GM12873 (cell line): ENCODE measurements around the gene NXPH4.

Source experiments
- TF ChIP-seq, protein P1 (sequence below): IDR thresholded peaks from 2 replicates; pipeline ENCODE4 v1.5.1; 2012; ENCODE audit warnings: low read depth, mild to moderate bottlenecking, moderate library complexity, low read length, control low read depth; ENCODE audit not compliant: insufficient read depth; ENCODE audit errors: missing control alignments

The NXPH4 gene

DNA sequence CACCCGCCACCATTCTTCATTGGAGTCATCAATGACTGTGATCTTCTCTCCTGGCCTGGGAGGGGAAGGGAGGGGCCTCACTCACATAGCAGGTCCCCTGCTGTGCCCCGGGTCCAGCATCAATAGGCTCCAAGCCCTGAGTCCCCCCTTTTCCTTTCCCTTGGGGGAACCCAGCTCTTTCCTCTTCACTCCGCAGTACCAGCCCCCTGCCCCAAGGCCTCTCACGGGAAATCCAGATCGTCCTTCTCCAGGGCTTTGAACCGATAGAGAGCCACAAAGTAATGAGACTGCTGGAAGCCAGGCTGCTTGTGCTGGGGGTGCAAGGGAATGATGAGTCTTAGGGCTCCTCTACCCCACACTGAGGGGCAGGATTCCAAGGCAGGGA is 27.7 kb downstream of the NXPH4 start:
- TF ChIP-seq, protein P1, sequence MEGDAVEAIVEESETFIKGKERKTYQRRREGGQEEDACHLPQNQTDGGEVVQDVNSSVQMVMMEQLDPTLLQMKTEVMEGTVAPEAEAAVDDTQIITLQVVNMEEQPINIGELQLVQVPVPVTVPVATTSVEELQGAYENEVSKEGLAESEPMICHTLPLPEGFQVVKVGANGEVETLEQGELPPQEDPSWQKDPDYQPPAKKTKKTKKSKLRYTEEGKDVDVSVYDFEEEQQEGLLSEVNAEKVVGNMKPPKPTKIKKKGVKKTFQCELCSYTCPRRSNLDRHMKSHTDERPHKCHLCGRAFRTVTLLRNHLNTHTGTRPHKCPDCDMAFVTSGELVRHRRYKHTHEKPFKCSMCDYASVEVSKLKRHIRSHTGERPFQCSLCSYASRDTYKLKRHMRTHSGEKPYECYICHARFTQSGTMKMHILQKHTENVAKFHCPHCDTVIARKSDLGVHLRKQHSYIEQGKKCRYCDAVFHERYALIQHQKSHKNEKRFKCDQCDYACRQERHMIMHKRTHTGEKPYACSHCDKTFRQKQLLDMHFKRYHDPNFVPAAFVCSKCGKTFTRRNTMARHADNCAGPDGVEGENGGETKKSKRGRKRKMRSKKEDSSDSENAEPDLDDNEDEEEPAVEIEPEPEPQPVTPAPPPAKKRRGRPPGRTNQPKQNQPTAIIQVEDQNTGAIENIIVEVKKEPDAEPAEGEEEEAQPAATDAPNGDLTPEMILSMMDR = no peak

DNA sequence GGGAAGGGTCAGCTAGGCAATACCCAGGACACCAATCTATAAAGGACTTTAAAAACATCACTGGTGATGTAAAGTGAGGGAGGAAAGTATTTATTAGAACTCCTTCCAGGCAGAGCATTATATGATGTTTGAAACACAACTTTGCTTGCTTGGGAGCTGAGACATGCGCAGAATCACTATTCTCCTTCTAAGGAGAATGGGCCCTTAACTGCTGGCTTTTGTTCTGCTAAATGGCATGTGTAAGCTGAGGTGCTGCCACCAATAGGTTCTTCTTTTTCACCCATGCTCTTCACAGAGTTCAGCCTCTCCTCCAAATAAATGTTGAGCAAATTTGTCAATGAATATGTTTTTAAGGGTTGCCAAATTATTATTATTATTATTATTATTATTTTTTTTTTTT is 30.4 kb downstream of the NXPH4 start:
- TF ChIP-seq, protein P1 = no peak

- TF ChIP-seq, protein P1 = no peak
Observed at GRCh38 chr12:57248934-57249742, 32.5 kb downstream of the NXPH4 start.

GRCh38 chr12:57250541-57250940 is 33.9 kb downstream of the NXPH4 start:
- TF ChIP-seq, protein P1 = no peak

GRCh38 chr12:57250956-57251355 is 34.4 kb downstream of the NXPH4 start, which contains the start of gene STAC3:
TSS of gene STAC3 (minus strand) at chr12:57251187. CDS start at chr12:57249636, 1,551 bp downstream.
- TF ChIP-seq, protein P1 = no peak

GRCh38 chr12:57254506-57255280 is 38.1 kb downstream of the NXPH4 start:
- TF ChIP-seq, protein P1 = no peak

- TF ChIP-seq, protein P1 = no peak
Observed at GRCh38 chr12:57255916-57256315, 39.3 kb downstream of the NXPH4 start.
